Measurements from ENCODE around the gene TULP3.

The TULP3 gene

DNA sequence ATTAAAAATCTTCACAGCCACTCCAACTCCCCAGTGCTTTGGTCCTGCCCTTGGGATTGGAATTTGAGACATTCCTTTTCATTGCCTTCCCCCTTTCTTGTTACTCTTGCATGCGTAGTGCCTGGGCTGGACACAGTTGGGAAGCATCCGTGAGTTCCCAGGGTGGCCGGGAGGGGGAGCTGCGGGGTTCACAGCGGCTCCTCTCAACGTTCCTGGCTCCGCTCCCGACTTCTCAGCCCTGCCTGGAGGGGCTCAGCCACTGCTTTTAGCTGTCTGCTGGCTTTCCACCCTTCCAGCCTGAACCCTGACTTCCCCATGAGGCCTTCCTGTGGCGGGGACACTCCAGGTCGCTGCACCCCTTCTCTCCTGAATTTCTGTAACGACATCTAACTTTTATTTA lies 37.1 kb upstream of the TULP3 start:
- no peak for DNase-seq (ENCODE audit: extremely low read depth, low read depth)
- TF ChIP-seq CTCF (IDR thresholded peaks at IDR 0.05; ENCODE audit: low read depth, low read length) = peak; percentile 94

DNA sequence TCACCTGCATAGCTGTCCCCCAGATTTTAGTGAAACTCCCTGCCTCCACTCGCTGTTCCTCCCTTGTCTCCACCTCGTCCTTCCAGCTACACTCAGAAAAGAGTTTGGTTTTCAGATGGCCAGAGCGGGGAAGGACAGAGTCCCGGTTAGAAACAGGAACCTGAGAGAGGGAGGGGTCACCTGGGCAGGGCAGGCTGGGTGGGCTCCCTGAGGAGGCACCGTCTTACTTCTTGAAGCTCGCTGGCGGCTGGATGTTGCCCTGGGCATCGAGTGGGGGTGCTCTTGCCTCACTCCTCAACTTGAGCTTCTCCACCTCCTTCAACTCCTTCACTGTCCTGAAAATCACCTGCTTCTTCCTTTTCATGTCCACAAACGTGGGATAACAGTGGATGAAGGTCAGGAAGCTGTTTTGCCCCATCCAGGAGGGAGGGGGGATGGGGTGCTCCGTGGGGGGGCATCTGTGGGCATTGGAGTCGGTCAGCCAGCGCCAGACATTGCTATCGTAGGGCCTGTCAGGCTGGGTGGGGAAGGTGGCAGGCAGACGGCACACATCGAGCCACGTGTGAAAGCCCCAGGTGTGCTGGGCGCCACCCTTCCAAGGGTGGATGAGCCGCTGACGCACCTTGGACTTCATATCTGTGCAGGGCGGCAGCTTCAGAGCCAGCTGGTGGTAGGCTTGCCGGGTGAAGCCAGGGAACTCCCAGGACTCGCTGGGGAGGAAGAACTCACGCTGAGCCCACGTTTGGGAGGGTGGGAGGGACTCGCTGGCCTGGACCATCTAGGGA lies 35.8 kb upstream of the TULP3 start:
- no peak for DNase-seq (ENCODE audit: extremely low read depth, low read depth)

DNA sequence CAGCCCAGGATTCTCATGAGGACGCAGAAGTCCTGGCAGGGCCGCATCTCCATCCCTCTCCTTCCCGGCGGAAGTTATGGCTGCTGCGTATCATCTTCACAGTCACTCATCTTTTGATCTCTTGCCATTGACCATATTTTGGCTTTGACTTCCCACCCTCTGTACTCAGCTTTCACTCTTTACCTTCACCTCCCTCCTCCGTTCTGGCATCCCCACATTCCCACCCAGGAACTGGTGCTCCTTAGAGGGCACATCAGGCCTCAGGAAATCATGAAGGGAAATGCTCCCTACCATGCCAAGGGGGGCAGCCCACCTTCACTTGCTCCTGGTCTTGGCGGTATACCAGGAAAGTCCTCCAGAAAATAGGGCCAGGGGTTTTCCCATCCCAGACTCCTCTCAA lies 35.1 kb upstream of the TULP3 start:
- no peak for DNase-seq (ENCODE audit: extremely low read depth, low read depth)
- TF ChIP-seq CTCF (IDR thresholded peaks at IDR 0.05; ENCODE audit: low read depth, low read length) = no peak

More for the DNA sequence above, 35.8 kb upstream of the TULP3 start:
- no peak for TF ChIP-seq CTCF (IDR thresholded peaks at IDR 0.05; ENCODE audit: low read depth, low read length)

- TF ChIP-seq CTCF (IDR thresholded peaks at IDR 0.05; ENCODE audit: low read depth, low read length) = no peak
- DNase-seq (ENCODE audit: extremely low read depth, low read depth) = no peak
Measured at GRCh38 chr12:2856051-2856450, 34.6 kb upstream of the TULP3 start.

DNA sequence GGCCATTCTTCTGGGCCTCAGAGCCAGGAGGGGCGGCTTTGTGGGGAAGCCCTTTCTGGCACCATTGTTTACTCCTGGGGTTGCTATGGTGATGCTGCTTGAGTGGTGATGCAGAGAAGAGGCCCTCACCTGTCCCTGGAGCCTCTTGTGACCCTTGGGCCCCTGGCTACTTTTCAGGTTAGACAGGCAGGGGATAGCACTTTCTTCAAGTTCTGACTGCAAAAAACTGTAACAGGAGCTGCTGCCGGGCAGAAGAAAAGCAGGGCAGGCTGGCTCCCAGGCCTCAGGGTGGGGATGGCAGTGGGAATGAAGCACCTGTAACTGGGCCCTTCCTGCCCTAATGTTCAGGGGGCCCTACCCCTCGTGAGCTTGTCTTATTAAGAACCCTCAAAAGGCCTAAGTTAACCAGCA lies 33.7 kb upstream of the TULP3 start, which contains the start of gene TEX52:
Gene TEX52 (minus strand): TSS at position 19 of the 411 bp plus-strand sequence. CDS start 13 bp downstream, at position 6.
- TF ChIP-seq CTCF (IDR thresholded peaks at IDR 0.05; ENCODE audit: low read depth, low read length) = no peak
- DNase-seq (ENCODE audit: extremely low read depth, low read depth) = no peak

GRCh38 chr12:2857576-2857975 lies 33.1 kb upstream of the TULP3 start:
- no peak for DNase-seq (ENCODE audit: extremely low read depth, low read depth)
- no peak for TF ChIP-seq CTCF (IDR thresholded peaks at IDR 0.05; ENCODE audit: low read depth, low read length)

GRCh38 chr12:2858334-2858733 lies 32.4 kb upstream of the TULP3 start:
- no peak for TF ChIP-seq CTCF (IDR thresholded peaks at IDR 0.05; ENCODE audit: low read depth, low read length)
- no peak for DNase-seq (ENCODE audit: extremely low read depth, low read depth)
